NCI-H69 (cell line): ENCODE data around the gene NUDT2.

Experiments
- DNase-seq: peaks from one replicate; lab custom pipeline; 2025; lab: John Stamatoyannopoulos, UW

Gene NUDT2

DNA sequence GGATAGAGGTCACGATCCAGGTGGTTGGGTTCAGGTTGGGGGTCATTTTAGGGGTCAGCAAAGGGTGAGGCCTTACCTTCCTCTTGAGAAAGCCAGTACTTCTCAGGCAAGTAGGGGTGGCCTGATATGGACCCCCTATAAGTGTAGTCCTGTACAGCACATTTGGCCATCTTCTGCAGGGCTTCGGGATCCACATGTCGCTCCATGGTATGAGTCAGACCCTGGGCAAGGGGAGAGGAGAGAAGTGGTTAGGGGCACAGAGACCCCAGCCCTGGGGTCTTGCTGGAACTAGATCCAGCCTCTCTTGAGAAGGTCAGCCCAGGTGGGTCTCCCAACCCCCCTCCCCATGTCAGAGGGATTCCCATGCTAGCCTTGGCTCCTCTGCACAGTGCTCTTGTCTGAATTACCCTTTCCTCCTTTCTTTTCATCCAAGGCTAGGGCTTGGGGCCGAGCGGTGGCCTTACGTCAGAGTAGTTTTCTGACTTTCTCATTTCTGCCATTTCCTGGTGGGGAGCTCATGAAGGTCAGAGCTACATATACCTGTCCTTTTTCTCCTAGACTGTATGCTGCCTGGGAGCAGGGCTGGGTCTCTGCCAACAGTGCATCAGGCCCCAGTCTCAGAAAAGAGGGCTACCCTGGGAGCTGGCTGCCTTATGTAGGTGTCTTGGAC is 56.3 kb downstream of the NUDT2 start:
- no peak for DNase-seq

DNA sequence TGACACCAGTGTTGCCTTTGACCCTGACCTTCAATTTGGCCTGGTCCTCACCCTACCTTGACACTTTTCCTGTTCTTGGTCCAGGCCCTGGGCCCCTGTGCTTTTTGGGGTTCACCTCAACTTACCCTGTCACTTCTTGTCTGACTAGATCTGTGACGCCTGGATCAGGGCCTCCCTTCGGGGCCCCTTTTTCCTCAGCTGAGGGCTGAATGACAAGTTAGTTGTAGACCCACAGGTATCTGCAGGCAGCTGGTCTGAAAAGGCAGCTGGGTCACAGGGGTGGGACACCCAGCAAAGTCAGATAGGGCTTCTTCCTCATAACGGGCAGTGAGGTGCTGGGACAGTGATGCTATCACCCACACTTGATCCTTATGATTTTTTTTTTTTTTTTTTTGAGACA is 57.3 kb downstream of the NUDT2 start:
- no peak for DNase-seq

DNA sequence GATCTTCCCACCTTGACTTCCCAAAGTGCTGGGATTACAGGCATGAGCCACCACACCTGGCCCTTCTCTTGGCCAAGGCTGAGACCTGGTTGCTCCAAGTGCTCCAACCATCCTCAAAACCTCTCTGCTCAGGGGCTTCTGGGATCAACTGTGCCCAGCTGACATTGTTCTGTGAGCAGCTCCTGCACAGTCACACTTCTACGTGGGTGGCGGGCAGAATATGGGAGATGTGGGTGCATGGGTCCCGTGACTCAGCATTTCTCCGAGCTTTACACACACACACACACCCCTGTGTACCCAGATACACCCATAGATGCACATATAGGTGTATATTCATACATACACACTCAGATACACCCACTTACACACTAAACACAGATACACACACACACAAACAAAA is 57.9 kb downstream of the NUDT2 start:
- no peak for DNase-seq

DNA sequence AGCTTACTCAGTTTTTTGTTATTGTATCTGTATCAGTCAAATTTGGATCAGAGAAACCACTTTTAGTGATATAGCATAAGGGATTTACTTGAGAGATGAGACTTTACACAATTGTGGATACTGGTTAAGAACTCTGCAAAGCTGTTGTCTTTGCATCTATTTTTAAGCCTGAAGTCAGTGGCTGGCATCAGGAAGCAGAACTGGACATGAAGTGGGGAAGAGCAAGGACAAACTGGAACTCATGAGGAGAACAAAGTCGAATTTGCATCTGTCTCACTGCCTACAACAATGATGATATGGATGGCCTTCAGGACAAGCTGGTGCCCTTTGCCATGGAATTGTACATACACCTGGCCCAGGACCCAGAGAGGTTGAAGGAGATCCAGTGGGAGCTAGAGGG is 63.1 kb downstream of the NUDT2 start:
- DNase-seq, result no peak
